GM18870 (cell line): ENCODE data around the gene RAB39B.
A peak's percentile ranks its signal among the peaks of the same experiment; 100 is the strongest.
"Not testable (repeated sequence)": the region's sequence is repeated elsewhere in the genome, so short reads cannot be mapped to it uniquely, and the experiment has no call there.

Experiments
- ATAC-seq: cut with Tn5 transposase; IDR thresholded peaks from one replicate; pipeline ENCODE4 v1.9.1; 2021; ENCODE audit warnings: moderate library complexity; ENCODE audit not compliant: unreplicated experiment

RAB39B gene, protein sequence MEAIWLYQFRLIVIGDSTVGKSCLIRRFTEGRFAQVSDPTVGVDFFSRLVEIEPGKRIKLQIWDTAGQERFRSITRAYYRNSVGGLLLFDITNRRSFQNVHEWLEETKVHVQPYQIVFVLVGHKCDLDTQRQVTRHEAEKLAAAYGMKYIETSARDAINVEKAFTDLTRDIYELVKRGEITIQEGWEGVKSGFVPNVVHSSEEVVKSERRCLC

DNA sequence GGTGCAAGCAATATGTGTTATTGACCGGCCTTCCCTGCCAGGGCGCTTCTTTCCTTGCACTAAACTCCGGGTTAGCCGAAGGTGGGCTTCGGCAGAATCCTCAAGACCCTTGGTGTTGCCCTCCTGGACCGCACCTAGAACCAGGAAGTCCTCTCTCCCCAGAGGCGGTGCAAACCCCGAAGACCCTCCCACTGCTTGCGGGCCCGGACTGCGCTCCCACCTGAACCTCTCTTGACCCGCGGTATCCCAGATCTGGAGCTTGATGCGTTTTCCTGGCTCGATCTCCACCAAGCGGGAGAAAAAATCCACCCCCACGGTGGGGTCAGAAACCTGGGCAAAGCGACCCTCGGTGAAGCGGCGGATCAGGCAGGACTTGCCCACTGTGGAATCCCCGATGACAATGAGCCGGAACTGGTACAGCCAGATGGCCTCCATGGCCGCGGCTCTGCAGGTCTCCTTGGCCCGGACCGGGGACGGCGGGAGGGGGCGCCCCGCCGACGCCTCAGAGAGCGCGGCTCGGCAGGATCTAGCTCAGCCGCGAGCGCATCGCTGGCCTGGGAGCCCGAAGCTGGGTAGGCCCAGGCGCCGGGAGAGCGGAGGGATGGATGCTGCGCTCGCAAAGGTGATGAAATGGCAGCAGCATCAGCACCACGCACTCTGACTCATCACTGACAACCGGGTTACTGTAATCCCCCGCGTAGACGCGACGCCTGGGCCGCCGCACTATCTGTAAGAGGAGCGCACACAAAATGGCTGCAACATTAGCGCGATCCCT is at the start of gene RAB39B:
Gene RAB39B, minus strand, starts transcription at position 638 of the 775 bp plus-strand sequence. Its CDS starts 203 bp downstream, at position 435.
- ATAC-seq: peak; percentile 76

DNA sequence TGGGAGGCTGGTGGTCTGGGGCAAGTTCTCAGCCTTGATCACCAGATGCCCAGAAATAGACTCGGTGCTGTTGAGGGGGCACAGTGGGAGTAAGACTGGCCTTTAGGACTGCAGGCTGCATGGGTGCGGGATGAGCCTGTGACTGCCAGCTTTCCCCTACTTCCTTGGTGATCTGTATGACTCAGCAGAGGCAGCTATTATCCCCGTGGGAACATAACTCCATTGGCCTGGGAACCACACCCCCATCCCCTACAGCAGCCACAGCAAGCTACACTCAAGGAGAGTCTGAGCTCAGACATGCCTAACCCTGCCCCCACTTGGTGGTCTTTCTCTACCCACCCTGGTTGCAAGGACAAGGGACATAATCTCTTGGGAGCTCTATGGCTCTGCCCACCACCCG is 49.5 kb upstream of the RAB39B start:
- ATAC-seq: no peak

DNA sequence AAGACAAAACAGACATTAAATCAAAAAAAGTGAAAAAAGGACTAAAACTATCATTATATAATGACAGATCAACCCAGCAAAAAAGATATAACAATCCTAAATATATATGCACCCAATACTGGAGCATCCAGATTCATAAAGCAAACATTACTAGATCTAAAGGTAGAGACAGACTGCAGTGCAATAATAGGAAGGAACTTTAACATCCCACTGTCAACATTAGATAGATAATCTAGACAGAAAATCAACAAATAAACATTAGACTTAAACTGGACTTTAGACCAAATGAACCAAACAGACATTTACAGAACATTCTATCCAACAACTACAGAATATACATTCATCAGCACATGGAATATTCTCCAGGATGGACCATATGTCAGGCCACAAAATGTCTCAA is 29.5 kb upstream of the RAB39B start:
- no peak for ATAC-seq

DNA sequence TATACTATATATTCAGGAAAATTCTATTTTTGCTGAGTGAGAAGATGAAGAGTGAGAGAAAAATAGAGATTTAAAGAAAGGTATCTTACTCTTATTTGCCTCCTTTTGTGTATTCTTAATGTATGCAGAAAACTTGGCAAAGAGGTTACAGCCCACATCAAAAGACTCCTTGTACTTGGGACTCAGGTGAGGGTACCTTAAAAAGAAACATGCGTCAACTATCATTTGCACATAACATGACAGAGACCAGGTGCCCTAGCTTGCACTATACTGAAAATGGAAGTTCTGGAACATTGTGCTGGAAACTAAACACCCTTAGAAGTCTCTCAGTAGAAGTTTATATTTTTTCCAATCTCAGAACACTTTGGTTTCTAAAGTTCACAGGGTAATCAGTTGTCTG is 15.6 kb upstream of the RAB39B start:
- no peak for ATAC-seq

DNA sequence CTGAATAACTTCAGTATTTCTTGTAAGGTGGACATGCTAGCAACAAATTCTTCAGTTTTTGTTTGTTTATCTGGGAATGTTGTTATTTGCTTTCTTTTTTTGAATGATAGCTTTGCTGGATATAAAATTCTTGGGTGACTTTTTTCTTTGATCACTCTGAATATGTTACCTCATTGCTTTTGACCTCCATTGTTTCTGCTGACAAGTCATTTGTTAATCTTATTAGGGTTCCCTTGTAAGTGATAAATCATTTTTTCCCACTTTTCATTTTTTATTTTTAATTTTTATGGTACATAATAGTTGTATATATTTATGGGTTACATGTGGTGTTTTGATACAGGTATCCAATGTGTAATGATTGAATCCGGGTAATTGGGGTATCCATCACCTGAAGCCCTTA is 6.7 kb upstream of the RAB39B start:
- no peak for ATAC-seq

DNA sequence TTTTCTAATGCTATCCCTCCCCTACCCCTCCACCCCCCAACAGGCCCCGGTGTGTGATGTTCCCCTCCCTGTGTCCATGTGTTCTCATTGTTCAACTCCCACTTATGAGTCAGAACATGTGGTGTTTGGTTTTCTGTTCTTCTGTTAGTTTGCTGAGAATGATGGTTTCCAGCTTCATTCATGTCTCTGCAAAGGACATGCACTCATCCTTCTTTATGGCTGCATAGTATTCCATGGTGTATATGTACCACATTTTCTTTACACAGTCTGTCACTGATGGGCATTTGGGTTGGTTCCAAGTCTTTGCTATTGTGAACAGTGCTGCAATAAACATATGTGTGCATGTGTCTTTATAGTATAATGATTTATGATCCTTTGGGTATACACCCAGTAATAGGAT is 3.7 kb upstream of the RAB39B start:
- ATAC-seq: not testable (repeated sequence)

DNA sequence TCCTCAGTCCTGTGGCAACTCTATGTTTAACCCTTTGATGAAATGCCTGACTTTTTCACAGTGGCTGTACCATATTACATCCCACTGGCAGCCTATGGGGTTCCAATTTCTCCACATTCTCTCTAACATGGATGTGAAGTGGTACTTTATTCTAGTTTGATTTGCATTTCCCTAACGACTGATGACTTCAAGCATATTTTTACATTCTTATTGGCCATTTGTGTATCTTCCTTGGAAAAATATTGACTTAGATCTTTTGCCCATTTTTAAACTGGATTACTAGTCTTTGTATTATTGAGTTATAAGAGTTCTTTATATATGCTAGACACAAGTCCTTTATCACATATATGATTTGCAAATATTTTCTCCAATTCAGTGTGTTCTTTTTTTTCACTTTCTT is 2.1 kb upstream of the RAB39B start:
- ATAC-seq: no peak

DNA sequence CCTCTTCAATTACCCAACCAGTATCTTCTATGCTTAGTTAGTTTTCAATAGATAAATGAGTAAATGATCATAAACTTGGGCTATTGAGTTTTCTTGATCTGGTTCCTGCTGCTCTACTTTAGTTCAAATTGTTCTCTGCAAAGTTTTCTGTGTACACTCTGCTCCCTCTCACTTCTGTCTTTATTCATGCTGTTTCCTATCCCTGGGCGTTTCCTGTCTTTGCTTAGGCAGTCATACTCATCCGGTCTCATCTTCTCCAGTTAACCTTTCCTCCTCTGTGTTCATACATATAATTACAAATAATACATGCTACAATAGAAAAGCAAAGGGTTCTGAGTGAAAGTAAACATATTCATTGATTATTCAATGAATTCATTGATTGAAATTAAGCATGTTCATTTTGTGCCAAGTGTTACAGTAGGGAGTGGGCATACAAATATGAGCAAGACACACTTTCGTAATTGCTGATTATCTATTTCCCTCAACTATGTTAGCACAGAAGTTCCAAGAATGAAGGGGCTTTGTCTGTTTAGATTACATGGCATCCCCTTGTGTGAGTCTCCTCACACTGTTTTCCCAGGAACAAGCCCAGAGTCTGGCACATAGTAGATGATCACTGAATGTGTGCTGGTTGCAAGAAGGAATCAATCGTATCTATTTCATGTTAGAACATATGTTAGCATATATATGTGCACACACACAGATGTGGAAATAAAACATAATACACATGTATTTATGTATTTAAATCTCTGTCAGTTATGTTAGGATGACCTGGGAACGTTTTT is 1.1 kb downstream of the RAB39B start:
- no peak for ATAC-seq

DNA sequence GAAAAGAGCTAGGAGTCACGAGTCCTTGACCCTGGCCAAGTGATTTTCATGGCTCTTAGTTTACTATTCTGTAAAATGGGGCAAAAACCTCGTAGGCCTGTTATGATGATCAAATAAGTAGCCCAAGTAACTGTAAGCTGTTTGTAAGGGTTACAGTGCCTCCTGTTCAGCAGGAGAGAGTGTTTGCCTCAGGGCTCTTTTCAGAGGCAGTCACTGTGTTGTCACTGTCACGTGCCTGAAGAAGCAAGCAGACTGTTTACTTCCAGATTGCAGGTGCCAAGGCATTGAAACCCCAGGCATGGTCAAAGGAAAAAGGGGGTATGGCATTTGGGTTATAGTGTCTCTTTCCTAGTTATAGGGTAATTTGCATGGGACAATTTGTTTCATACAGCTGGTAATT is 4.5 kb downstream of the RAB39B start:
- no peak for ATAC-seq

DNA sequence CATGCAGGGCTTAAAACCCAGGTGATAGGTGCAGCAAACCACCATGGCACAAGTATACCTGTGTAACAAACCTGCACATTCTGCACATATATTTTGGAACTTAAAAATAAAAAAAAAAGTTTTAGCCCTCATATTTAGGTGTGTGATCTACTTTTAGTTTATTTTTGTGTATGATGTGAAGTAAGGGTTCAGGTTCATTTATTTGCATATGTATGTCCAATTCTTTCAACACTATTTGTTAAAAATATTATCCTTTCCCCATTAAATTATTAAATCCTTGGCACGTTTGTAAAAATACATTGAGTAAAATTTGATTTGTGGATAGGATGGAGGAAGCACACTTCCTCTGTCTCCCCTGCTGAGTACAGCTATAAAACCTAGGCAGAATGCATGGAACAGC is 12.9 kb downstream of the RAB39B start:
- no peak for ATAC-seq

DNA sequence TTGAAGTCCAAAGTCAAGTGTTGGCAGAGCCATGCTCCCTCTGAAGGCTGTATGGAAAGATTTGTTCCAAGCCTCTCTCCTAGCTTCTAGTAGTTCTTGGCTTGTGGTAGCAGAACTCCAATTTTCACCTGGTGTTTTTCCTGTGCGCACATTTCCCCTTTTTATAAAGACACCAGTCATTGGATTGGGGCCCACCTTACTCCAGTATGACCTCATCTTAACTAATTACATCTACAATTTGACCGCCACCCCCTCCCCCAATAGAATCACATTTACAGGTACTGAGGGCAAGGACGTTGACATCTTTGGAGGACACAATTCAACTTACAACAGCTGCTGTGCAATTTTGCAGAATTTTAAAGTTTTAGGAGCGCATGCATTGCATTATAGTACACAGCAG is 16.8 kb downstream of the RAB39B start:
- no peak for ATAC-seq

DNA sequence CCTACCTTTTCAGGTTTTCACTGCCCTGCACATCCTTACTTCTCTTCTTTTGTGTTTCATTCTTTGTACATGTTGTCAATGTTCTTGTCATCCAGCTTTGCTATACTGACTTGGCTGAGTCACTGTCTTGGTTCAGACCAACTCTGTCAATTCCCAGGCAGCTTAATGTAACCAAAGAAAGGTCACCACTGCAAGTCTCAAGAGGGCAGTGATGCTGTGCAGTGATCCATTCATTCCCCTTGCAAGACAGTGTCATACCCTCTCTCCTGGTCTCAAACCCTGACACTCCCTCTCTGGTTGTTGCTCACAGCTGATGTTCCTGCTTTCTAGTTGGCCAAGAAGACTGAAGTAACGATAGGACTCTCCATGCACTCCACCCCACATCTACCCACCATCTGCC is 17.5 kb downstream of the RAB39B start:
- ATAC-seq: no peak

DNA sequence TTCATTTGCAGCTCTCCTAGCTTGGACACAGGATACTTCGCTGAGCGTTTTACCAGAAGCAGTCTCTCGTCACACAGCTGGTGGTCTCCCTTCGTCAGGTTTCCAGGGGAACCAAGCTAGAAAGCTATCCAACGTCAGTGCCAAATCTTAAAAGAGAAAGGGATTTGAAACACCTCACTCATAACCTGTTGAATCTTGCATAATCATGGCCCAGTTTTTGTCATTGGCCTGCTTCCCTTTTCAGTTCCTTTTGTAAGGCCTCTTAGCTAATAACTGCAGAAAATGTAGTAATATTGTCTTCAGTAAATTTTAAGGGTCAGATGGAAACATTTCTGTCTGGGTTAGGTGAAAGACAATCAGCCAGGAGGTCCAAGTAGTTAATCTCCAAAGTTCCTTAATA is 22.0 kb downstream of the RAB39B start:
- no peak for ATAC-seq

DNA sequence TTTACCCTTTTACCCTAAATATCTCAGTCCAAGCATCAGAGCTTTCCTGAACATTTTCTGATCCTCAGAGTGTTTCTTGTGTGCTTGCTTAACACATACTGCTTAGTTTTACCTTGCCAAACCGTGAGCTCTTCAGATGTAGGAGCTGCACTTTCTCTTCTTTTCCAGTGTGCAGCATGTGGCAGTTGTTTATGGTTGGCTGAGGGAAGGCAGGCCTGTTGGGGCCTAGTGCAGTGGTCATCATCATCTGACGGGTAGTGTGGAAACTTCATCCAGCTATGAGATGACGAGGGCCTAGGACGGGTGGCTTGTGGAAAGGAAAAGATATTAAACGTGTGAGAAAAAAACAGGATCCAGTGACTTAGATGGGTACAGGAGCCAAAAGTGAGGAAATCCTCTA is 26.6 kb downstream of the RAB39B start:
- ATAC-seq: no peak

DNA sequence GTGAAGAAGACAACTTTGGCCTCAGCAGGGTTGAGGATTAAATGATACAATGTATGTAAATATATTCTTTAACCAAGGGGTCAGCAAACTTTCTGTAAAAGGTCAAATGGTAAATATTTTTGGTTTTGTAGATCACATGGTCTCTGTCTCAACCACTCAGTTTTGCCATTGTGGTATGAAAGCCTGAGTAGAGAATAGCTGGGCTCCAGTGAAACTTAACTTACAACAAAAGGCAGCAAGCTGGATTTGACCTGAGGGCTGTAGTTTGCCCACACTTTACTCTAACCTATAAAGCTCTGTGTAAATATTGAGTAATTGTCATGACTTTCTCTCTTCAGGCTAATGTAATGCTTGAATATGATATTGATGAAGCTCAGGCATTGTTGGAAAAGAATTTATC is 28.4 kb downstream of the RAB39B start:
- no peak for ATAC-seq

DNA sequence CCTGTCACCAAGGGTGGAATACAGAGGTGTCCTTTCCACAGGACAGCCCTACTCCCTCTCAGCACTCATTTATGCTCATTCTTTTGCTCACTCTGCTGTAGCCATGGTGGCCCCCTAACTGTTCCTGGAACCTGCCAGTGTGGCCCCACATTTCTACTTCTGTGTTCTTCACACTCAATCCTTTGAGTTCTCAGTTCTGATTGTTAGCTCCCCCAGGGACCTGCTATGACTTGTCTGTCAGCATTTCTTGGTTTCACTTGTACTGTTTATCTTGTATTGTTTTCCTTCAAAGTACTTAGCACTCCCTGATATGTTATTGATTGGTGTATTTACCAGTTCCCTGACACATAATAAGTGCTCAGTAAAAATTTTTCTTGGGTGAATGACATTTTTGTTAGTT is 33.1 kb downstream of the RAB39B start:
- ATAC-seq: peak; percentile 91

DNA sequence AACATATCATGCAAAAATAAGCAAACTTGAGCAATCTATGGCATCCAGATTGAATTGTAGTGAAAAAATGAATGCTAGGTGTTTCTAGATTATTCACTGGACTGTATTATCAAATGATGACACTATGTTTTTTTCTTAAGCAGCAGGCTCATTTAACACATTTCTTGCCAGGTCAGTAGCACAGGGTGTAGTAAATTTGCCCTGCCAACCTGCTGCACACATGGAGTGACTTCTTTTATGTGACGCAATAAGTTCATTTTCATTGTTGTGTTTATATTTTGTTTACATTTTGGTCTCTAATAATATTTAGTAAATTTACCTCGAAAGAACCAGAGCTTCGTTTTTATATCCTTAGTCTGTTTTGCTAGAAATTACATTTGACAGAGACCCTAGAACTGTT is 38.5 kb downstream of the RAB39B start:
- ATAC-seq: no peak

DNA sequence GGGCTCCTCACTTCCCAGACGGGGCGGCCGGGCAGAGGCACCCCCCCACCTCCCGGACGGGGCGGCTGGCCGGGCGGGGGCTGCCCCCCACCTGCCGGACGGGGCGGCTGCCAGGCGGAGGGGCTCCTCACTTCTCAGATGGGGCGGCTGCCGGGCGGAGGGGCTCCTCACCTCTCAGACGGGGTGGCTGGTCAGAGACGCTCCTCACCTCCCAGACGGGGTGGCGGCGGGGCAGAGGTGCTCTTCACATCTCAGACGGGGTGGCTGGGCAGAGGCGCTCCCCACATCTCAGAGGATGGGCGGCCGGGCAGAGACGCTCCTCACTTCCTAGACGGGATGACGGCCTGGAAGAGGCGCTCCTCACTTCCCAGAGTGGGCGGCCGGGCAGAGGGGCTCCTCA is 40.5 kb downstream of the RAB39B start:
- not testable (repeated sequence) for ATAC-seq

DNA sequence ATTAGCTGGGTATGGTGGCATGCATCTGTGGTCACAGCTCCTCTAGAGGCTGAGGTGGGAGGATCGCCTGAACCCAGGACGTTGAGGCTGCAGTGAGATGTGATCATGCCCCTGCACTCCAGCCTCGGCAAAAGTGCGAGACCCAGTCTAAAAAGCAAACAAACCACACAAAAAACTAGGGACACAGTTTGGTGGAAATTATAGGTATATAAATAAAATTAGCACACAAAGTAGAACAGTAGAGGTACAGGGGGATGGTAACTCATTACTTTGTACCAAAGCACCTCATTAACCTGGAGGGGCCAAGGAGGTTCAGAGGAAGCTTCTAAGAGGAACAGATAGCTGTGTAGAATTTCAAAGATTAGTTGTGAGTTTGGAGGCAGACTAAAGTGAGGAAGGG is 42.9 kb downstream of the RAB39B start:
- ATAC-seq: no peak

DNA sequence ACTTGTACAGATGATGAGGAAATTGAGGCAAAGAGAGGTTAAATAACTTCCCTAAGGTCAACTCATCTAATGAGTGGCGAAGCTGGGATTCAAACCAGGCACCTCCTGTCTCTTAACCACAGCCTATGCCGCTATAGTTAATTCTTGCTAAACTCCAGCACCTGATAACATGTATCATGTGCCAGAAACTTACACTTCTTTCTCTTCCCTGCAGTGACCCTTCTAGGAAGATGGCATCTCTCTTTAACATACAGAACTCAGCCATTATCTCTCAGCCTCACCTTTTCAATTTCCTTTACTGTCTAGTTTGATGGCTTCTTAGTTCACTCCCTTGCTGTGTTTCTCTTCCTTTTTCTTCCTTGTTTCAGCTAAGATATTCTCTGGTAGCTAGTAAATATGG is 45.5 kb downstream of the RAB39B start:
- ATAC-seq: no peak

DNA sequence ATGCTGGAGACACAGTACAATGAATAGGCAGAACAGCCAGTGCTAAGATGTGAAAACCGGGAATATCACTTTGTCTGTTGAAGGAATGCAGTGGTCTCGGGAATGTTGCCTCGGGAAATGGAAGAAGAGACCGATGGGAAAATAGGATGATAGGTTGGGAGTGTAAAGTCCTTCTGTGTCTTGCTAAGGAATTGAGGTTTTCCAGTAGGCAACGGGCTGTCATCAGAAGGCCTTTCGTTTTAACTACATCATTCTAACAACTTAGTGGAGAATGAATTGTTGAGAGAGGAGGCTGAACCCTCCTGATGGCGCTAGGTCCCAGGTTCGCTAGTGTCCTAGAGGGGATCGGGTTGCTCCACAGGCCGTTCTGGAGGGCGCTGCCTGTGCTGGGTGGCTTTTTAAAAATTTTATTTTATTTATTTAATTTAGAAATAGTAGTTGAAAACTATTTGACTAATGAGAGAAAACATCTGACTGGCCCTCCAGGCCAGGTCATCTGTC is 47.3 kb downstream of the RAB39B start:
- ATAC-seq: no peak
